Suprapubic skin (tissue), 4 donors: ENCODE data around the gene STYXL1.

Experiments
- CTCF ChIP-seq, 2 donors: fragments of 200-600 bp in 1 of 2; fragments of 450-650 bp in 1 of 2; sonication (generic) in 1 of 2; IDR thresholded peaks; one replicate each; pipeline ENCODE4 v1.5.1; 2016 to 2019; ENCODE audit warnings: antibody characterized with exemption in 2 of 2, mild to moderate bottlenecking in 1 of 2, moderate library complexity in 1 of 2
- POLR2A ChIP-seq, 2 donors: fragments of 450-650 bp; IDR thresholded peaks; one replicate each; pipeline ENCODE4 v1.6.1; 2017; ENCODE audit warnings: antibody characterized with exemption in 2 of 2, mild to moderate bottlenecking in 2 of 2, moderate library complexity in 2 of 2
- POLR2AphosphoS5 ChIP-seq, 3 donors: sonication (generic); formaldehyde crosslinking; IDR thresholded peaks; one replicate each; pipeline ENCODE4 v1.6.1; 2017; ENCODE audit warnings: antibody characterized with exemption in 3 of 3

DNA sequence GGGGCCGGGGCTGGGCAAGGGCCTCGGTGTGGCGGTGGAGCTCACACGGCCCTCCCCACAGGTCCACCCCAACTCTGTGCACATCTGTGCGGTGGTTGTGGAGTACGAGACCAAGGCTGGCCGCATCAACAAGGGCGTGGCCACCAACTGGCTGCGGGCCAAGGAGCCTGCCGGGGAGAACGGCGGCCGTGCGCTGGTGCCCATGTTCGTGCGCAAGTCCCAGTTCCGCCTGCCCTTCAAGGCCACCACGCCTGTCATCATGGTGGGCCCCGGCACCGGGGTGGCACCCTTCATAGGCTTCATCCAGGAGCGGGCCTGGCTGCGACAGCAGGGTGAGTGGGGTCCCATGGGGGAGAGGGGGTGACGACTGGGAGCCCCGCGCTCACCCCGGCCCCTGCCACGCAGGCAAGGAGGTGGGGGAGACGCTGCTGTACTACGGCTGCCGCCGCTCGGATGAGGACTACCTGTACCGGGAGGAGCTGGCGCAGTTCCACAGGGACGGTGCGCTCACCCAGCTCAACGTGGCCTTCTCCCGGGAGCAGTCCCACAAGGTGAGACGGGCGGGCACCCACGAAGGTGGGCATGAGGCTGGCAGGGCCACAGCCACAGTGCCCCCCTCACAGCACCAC is 62.2 kb downstream of the STYXL1 start:
- TF ChIP-seq CTCF (IDR thresholded peaks at IDR 0.05): no peak
- TF ChIP-seq POLR2AphosphoS5 (IDR thresholded peaks at IDR 0.05): no peak
- TF ChIP-seq POLR2A (IDR thresholded peaks at IDR 0.05): no peak
